Trophoblast cell (in vitro differentiated cells and primary cell): ENCODE results near the gene DHDH.
A peak's percentile ranks its signal among the peaks of the same experiment; 100 is the strongest.
"Not testable (repeated sequence)": the region's sequence is repeated elsewhere in the genome, so short reads cannot be mapped to it uniquely, and the experiment has no call there.

ENCODE experiments used
- DNase-seq, 2 donors: peaks; one replicate each; pipeline ENCODE4 v3.0.0-alpha.2; 2016
- H2AFZ ChIP-seq: 2 replicates; pipeline ENCODE4 v1.6.1; 2013; ENCODE audit warnings: low read length, moderate library complexity, mild to moderate bottlenecking; ENCODE audit not compliant: insufficient read depth, poor library complexity
- H2AK5ac ChIP-seq: 2 replicates; pipeline ENCODE4 v1.6.1; 2013; ENCODE audit warnings: mild to moderate bottlenecking, low read length
- H2BK120ac ChIP-seq: 2 replicates; pipeline ENCODE4 v1.6.1; 2013; ENCODE audit warnings: low read length, mild to moderate bottlenecking, moderate library complexity; ENCODE audit not compliant: insufficient read depth, poor library complexity
- H2BK12ac ChIP-seq: 2 replicates; pipeline ENCODE4 v1.6.1; 2013; ENCODE audit warnings: mild to moderate bottlenecking, low read length, moderate library complexity
- H2BK5ac ChIP-seq: 2 replicates; pipeline ENCODE4 v1.6.1; 2013; ENCODE audit warnings: low read length, low read depth, moderate library complexity, mild to moderate bottlenecking; ENCODE audit not compliant: poor library complexity
- H3K14ac ChIP-seq: 2 replicates; pipeline ENCODE4 v1.6.1; 2013; ENCODE audit warnings: mild to moderate bottlenecking, low read length
- H3K18ac ChIP-seq: 2 replicates; pipeline ENCODE4 v1.6.1; 2013; ENCODE audit warnings: mild to moderate bottlenecking, low read length
- H3K23ac ChIP-seq: 2 replicates; pipeline ENCODE4 v1.6.1; 2013; ENCODE audit warnings: low read length
- H3K27ac ChIP-seq: 2 replicates; pipeline ENCODE4 v1.5.1; 2013; ENCODE audit warnings: low read depth, mild to moderate bottlenecking, inconsistent platforms, low read length, moderate library complexity
- H3K27me3 ChIP-seq: 2 replicates; pipeline ENCODE4 v1.6.1; 2013; ENCODE audit warnings: inconsistent platforms, mild to moderate bottlenecking, low read length, moderate library complexity; ENCODE audit not compliant: insufficient read depth
- H3K36me3 ChIP-seq, 2 experiments: 1 replicate in 1 of 2; 2 replicates in 1 of 2; pipeline ENCODE4 v1.6.1; 2013; ENCODE audit warnings: low read length in 2 of 2, mild to moderate bottlenecking in 2 of 2, moderate library complexity in 1 of 2; ENCODE audit not compliant: insufficient read depth in 2 of 2, control insufficient read depth in 1 of 2
- H3K4ac ChIP-seq: 2 replicates; pipeline ENCODE4 v1.6.1; 2013; ENCODE audit warnings: low read depth, mild to moderate bottlenecking, low read length, moderate library complexity
- H3K4me1 ChIP-seq, 2 experiments: 1 replicate in 1 of 2; 2 replicates in 1 of 2; pipeline ENCODE4 v1.6.1; 2013; ENCODE audit warnings: low read length in 2 of 2, mild to moderate bottlenecking in 2 of 2, moderate library complexity in 1 of 2; ENCODE audit not compliant: insufficient read depth in 2 of 2, control insufficient read depth in 1 of 2
- H3K4me2 ChIP-seq: 2 replicates; pipeline ENCODE4 v1.6.1; 2013; ENCODE audit warnings: inconsistent platforms, mild to moderate bottlenecking, low read length, moderate library complexity
- H3K4me3 ChIP-seq: 2 replicates; pipeline ENCODE4 v1.5.1; 2013; ENCODE audit warnings: mild to moderate bottlenecking, low read depth, low read length, inconsistent platforms
- H3K79me1 ChIP-seq: one replicate; pipeline ENCODE4 v1.6.1; 2013; ENCODE audit warnings: low read length
- H3K79me2 ChIP-seq: 2 replicates; pipeline ENCODE4 v1.6.1; 2013; ENCODE audit warnings: low read length, mild to moderate bottlenecking; ENCODE audit not compliant: control insufficient read depth, insufficient read depth, poor library complexity
- H3K9ac ChIP-seq: 2 replicates; pipeline ENCODE4 v1.6.1; 2013; ENCODE audit warnings: mild to moderate bottlenecking, low read length
- H3K9me3 ChIP-seq: 2 replicates; pipeline ENCODE4 v1.6.1; 2013; ENCODE audit warnings: low read depth, mild to moderate bottlenecking, control low read depth, inconsistent platforms, low read length; ENCODE audit not compliant: insufficient read depth
- H4K12ac ChIP-seq: 2 replicates; pipeline ENCODE4 v1.6.1; 2013; ENCODE audit warnings: low read depth, mild to moderate bottlenecking, low read length, moderate library complexity
- H4K8ac ChIP-seq: 2 replicates; pipeline ENCODE4 v1.6.1; 2013; ENCODE audit warnings: low read depth, mild to moderate bottlenecking, low read length, moderate library complexity
- H4K91ac ChIP-seq: one replicate; pipeline ENCODE4 v1.6.1; 2013; ENCODE audit warnings: low read depth, mild to moderate bottlenecking, low read length, moderate library complexity
- WGBS: extraction: QIAGEN DNeasy Blood & Tissue Kit; methylation state at CpG from one replicate; pipeline ENCODE4 v1.1.7; 2013; ENCODE audit warnings: missing lambda C conversion rate; ENCODE audit not compliant: insufficient read length, insufficient coverage; ENCODE audit errors: extremely low coverage; 5-methylcytosine and 5-hydroxymethylcytosine counted together

Gene DHDH

GRCh38 chr19:48899386-48899749 is 34.1 kb upstream of the DHDH start:
- H3K14ac ChIP-seq, H3K27me3 ChIP-seq, H2BK12ac ChIP-seq, H2BK120ac ChIP-seq, H3K4me3 ChIP-seq, H3K9ac ChIP-seq, H3K4ac ChIP-seq, H3K18ac ChIP-seq, H3K23ac ChIP-seq, H3K4me1 ChIP-seq, H2AK5ac ChIP-seq, H2BK5ac ChIP-seq, DNase-seq, H3K4me2 ChIP-seq, H3K9me3 ChIP-seq, H4K12ac ChIP-seq, H3K79me1 ChIP-seq, H3K36me3 ChIP-seq, H3K79me2 ChIP-seq: not testable (repeated sequence)
- peak overlapping the region; percentile 21 for H3K27ac ChIP-seq
- no CpG with 5 or more reads among the region's 11 CpGs for WGBS
- peak overlapping the region; percentile 94 for H4K8ac ChIP-seq
- peak overlapping the region; percentile 33 for H4K91ac ChIP-seq
- peak overlapping the region; percentile 37 for H2AFZ ChIP-seq

GRCh38 chr19:48899781-48900476 is 33.6 kb upstream of the DHDH start, which contains the start of gene NUCB1:
TSS of gene NUCB1 (plus strand) at chr19:48900312. CDS start at chr19:48900797, 485 bp downstream.
- peak within 1 kb of the TSS; percentile 35 for H3K18ac ChIP-seq
- H3K27me3 ChIP-seq: no peaks in the 10 kb centered on the region
- peak; percentile 99 to 100 for DNase-seq
- peak within 1 kb of the TSS; percentile 46 for H2BK5ac ChIP-seq
- peak within 1 kb of the TSS; percentile 81 for H3K9ac ChIP-seq
- H3K79me1 ChIP-seq: peaks cover 6% of the 10 kb centered on the region
- H2AK5ac ChIP-seq: peak within 1 kb of the TSS; percentile 12
- H4K91ac ChIP-seq: peak within 1 kb of the TSS; percentile 85
- peak within 1 kb of the TSS; percentile 94 for H4K8ac ChIP-seq
- no peaks in the 10 kb centered on the region for H3K9me3 ChIP-seq
- peak within 1 kb of the TSS; percentile 78 for H3K4ac ChIP-seq
- H2BK120ac ChIP-seq: peak within 1 kb of the TSS; percentile 47
- WGBS: no CpG with 5 or more reads among the region's 34 CpGs
- H3K27ac ChIP-seq: peak within 1 kb of the TSS; percentile 81
- H3K23ac ChIP-seq: no peak within 1 kb of the TSS
- H2BK12ac ChIP-seq: no peak within 1 kb of the TSS
- H3K4me1 ChIP-seq: peaks cover 8% of the 10 kb centered on the region in 2 experiments
- H3K4me3 ChIP-seq: peak within 1 kb of the TSS; percentile 89
- H3K14ac ChIP-seq: peak within 1 kb of the TSS; percentile 77
- H3K36me3 ChIP-seq: peaks cover 8 to 10% of the 10 kb centered on the region in 2 experiments
- peak within 1 kb of the TSS; percentile 80 for H4K12ac ChIP-seq
- H2AFZ ChIP-seq: peak within 1 kb of the TSS; percentile 94
- H3K79me2 ChIP-seq: peaks cover 4% of the 10 kb centered on the region
- peak within 1 kb of the TSS; percentile 97 for H3K4me2 ChIP-seq

DNA sequence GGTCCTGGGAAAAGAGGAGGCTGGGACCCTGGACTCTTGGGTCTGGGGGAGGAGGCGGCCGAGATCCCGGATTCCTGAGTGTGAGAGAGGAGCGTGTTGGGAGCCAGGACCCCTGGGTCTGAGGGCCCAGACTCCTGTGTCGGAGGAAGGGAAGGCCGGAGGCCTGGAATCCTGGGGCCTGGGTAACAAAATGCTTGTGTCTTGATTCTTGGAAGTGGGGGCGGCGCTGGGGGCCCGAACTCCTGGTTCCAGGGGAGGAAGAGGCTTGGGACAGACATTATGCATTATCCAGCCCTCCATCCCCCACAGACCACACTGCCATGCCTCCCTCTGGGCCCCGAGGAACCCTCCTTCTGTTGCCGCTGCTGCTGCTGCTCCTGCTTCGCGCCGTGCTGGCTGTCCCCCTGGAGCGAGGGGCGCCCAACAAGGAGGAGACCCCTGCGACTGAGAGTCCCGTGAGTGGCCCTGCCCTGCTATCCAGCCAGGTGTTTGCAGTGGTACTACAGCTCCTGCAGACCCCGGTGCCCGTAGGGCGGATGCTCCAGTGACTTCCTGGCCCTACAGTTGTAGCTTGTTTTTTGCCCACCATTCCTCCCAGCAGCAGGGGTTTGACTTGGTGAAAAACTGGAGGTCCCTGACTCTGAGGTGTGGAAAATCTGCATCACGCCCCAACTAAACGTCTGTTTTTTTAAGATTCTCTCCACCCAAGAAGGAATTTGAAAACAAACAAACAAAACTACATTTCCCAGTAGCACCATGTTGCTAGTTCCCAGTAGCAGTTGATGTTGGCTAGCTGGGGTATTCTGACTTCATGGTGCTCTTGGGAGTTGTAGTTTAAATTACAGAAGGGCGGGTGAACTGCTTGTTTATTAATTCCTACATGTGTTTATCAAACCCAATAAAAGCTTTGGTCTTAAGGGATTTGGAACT is 32.8 kb upstream of the DHDH start:
- H2AFZ ChIP-seq: peak overlapping the region; percentile 78
- peak overlapping the region; percentile 78 for H3K4ac ChIP-seq
- no peak overlapping the region for H2BK5ac ChIP-seq
- peaks cover 8% of the 10 kb centered on the region in 2 experiments for H3K4me1 ChIP-seq
- H4K91ac ChIP-seq: peak overlapping the region; percentile 85
- no peak for DNase-seq
- peaks cover 6% of the 10 kb centered on the region for H3K79me1 ChIP-seq
- peak overlapping the region; percentile 89 for H3K4me3 ChIP-seq
- no peaks in the 10 kb centered on the region for H3K9me3 ChIP-seq
- H3K36me3 ChIP-seq: peaks cover 14 to 18% of the 10 kb centered on the region in 2 experiments
- peak overlapping the region; percentile 12 for H2AK5ac ChIP-seq
- peak overlapping the region; percentile 86 for H4K8ac ChIP-seq
- WGBS: no CpG with 5 or more reads among the region's 24 CpGs
- peaks cover 4% of the 10 kb centered on the region for H3K79me2 ChIP-seq
- H2BK120ac ChIP-seq: peak overlapping the region; percentile 47
- H3K27me3 ChIP-seq: no peaks in the 10 kb centered on the region
- no peak overlapping the region for H2BK12ac ChIP-seq
- H3K9ac ChIP-seq: peak overlapping the region; percentile 81
- no peak overlapping the region for H3K27ac ChIP-seq
- peak overlapping the region; percentile 59 for H4K12ac ChIP-seq
- no peak overlapping the region for H3K23ac ChIP-seq
- H3K18ac ChIP-seq: peak overlapping the region; percentile 35
- H3K14ac ChIP-seq: peak overlapping the region; percentile 77
- H3K4me2 ChIP-seq: peak overlapping the region; percentile 97

DNA sequence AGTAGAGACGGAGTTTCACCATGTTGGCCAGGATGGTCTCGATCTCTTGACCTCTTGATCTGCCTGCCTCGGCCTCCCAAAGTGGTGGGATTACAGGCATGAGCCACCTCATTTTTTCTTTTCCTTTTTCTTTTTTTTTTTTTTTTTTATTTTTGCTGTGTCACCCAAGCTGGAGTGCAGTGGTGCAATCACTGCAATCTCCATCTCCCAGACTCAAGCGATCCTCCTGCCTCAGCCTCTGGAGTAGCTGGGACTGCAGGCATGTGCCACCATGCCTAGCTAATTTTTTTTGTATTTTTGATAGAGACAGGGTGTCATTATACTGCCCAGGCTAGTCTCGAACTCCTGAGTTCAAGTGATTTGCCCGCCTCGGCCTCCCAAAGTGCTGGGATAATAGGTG is 31.2 kb upstream of the DHDH start:
- H4K8ac ChIP-seq, H3K9me3 ChIP-seq, H2BK12ac ChIP-seq, H3K4me3 ChIP-seq, H3K79me1 ChIP-seq, H3K27me3 ChIP-seq, H2BK120ac ChIP-seq, H3K4me2 ChIP-seq, H2AFZ ChIP-seq, H2AK5ac ChIP-seq, H4K91ac ChIP-seq, H3K14ac ChIP-seq, H3K9ac ChIP-seq, H3K4me1 ChIP-seq, H3K79me2 ChIP-seq, H3K27ac ChIP-seq, H3K4ac ChIP-seq, DNase-seq, H3K18ac ChIP-seq, H3K23ac ChIP-seq, H4K12ac ChIP-seq, H2BK5ac ChIP-seq: not testable (repeated sequence)
- WGBS: no CpG with 5 or more reads among the region's 7 CpGs
- peaks cover 18 to 21% of the 10 kb centered on the region in 2 experiments for H3K36me3 ChIP-seq
